Sigmoid colon (tissue), 7 donors: Measurements from ENCODE around the gene NAT9. TPM values are rescaled to one million over a fixed set of nuclear protein-coding genes. Genes with fewer than 3 reads are reported as not detected.

Source experiments
- DNase-seq: peaks from one replicate; pipeline ENCODE4 v3.0.0-alpha.2; 2019
- H3K27ac ChIP-seq, 4 donors: fragments of 200-600 bp; sonication (generic); one replicate each; pipeline ENCODE4 v1.5.1; 2016 to 2019; ENCODE audit warnings: mild to moderate bottlenecking in 1 of 4
- H3K27me3 ChIP-seq, 3 donors: fragments of 200-600 bp; sonication (generic); one replicate each; pipeline ENCODE4 v1.5.1; 2019; ENCODE audit warnings: mild to moderate bottlenecking in 1 of 3
- H3K36me3 ChIP-seq, 4 donors: fragments of 200-600 bp; sonication (generic); one replicate each; pipeline ENCODE4 v1.5.1; 2016 to 2019
- H3K4me1 ChIP-seq, 4 donors: fragments of 200-600 bp; sonication (generic); one replicate each; pipeline ENCODE4 v1.5.1; 2017 to 2019
- H3K4me3 ChIP-seq, 4 donors: fragments of 200-600 bp; sonication (generic); one replicate each; pipeline ENCODE4 v1.5.1; 2017 to 2019; ENCODE audit warnings: mild to moderate bottlenecking in 2 of 4, moderate library complexity in 1 of 4
- H3K9me3 ChIP-seq, 4 donors: fragments of 200-600 bp in 3 of 4; sonication (generic) in 3 of 4; one replicate each; pipeline versions ENCODE4 v1.5.1 to v1.6.1; 2013 to 2019
- CTCF ChIP-seq, 4 experiments: fragments of 450-650 bp in 3 of 4; fragments of 200-600 bp in 1 of 4; IDR thresholded peaks; one replicate each; pipeline ENCODE4 v1.5.1; 2016 to 2019; ENCODE audit warnings: antibody characterized with exemption in 4 of 4, mild to moderate bottlenecking in 3 of 4, moderate library complexity in 2 of 4
- EP300 ChIP-seq, 4 donors: sonication (generic); formaldehyde crosslinking; IDR thresholded peaks; one replicate each; pipeline ENCODE4 v1.6.1; 2017; ENCODE audit warnings: antibody characterized with exemption in 4 of 4
- POLR2A ChIP-seq, 2 donors: fragments of 450-650 bp; IDR thresholded peaks; one replicate each; pipeline ENCODE4 v1.6.1; 2016; ENCODE audit warnings: antibody characterized with exemption in 2 of 2, mild to moderate bottlenecking in 2 of 2, moderate library complexity in 2 of 2
- POLR2AphosphoS5 ChIP-seq, 4 donors: sonication (generic); formaldehyde crosslinking; IDR thresholded peaks; one replicate each; pipeline ENCODE4 v1.6.1; 2017; ENCODE audit warnings: antibody characterized with exemption in 4 of 4
- WGBS, 2 donors: extraction: QIAGEN DNeasy Blood & Tissue Kit; methylation state at CpG; one replicate each; pipeline ENCODE4 v1.1.7; 2013; 5-methylcytosine and 5-hydroxymethylcytosine counted together
- intact Hi-C: fragments of 100-400 bp; cut with DNase I; formaldehyde crosslinking; loops from one replicate; pipeline ENCODE4 v1.15.1; 2023
- polyA plus RNA-seq, 3 donors: library from polyadenylated mRNA; stranded (reverse); fragments of 200-250 nt; gene quantifications; one replicate each; pipeline ENCODE4 v1.2.3, GENCODE V29; 2013
- total RNA-seq, 4 donors: library from RNA; depleted of rRNA; stranded (reverse); fragments of >200 nt; gene quantifications; one replicate each; pipeline ENCODE4 v1.1.0, GENCODE V29; 2016
- donor health status: healthy with polysubstance abuse.
- donor health status: Bipolar disorder and iron deficiency.
- donor health status: healthy.

NAT9 gene
- total and polyA plus RNA-seq, 7 donors: 11.3 to 36.4 (median 16.1) TPM

GRCh38 chr17:74770498-74771318, 5.4 kb downstream of the NAT9 start:
- Histone ChIP-seq H3K4me1 (peaks cover 0 to 29% (median 21%) of the 10 kb centered on the region in 4 donors), H3K36me3 (peaks cover 12 to 35% (median 29%) of the 10 kb centered on the region in 4 donors), H3K27me3 (no peaks in the 10 kb centered on the region), H3K4me3 (no peak overlapping the region), H3K27ac (no peak overlapping the region), H3K9me3 (no peaks in the 10 kb centered on the region)
- DNase-seq: no peak
- TF ChIP-seq POLR2A (IDR thresholded peaks at IDR 0.05) (no peak), CTCF (IDR thresholded peaks at IDR 0.05) (peak; percentile 9 to 70 (median 53)), EP300 (IDR thresholded peaks at IDR 0.05) (no peak), POLR2AphosphoS5 (IDR thresholded peaks at IDR 0.05) (peak in 1 of 4 donors; percentile 16)
- 31 to 57% methylated on average over 16 of the region's 16 CpGs for WGBS, 2 donors
- intact Hi-C loops: loop anchor here (2.0 kb wide), 1 partner anchor 26 kb away; no protein-coding TSS in a partner anchor

- WGBS, 2 donors: 64 to 76% methylated on average over 5 of the region's 5 CpGs
- no peak overlapping the region for H3K4me3 ChIP-seq
- peaks cover 0 to 22% (median 14%) of the 10 kb centered on the region in 4 donors for H3K4me1 ChIP-seq
- intact Hi-C loops: loop anchor here (2.0 kb wide), 1 partner anchor 25 kb away; no protein-coding TSS in a partner anchor
- no peaks in the 10 kb centered on the region for H3K27me3 ChIP-seq
- no peak for DNase-seq
- no peaks in the 10 kb centered on the region for H3K9me3 ChIP-seq
- no peak for TF ChIP-seq EP300 (IDR thresholded peaks at IDR 0.05)
- TF ChIP-seq POLR2A (IDR thresholded peaks at IDR 0.05): no peak
- no peak for TF ChIP-seq CTCF (IDR thresholded peaks at IDR 0.05)
- no peak for TF ChIP-seq POLR2AphosphoS5 (IDR thresholded peaks at IDR 0.05)
- peaks cover 12 to 35% (median 29%) of the 10 kb centered on the region in 4 donors for H3K36me3 ChIP-seq
- H3K27ac ChIP-seq: no peak overlapping the region
These were observed 6.2 kb downstream of the NAT9 start for GRCh38 chr17:74769856-74770497.

- Histone ChIP-seq H3K36me3 (peaks cover 12 to 35% (median 29%) of the 10 kb centered on the region in 4 donors), H3K27me3 (no peaks in the 10 kb centered on the region), H3K27ac (no peak overlapping the region), H3K4me1 (peaks cover 0 to 18% (median 11%) of the 10 kb centered on the region in 4 donors), H3K4me3 (no peak overlapping the region), H3K9me3 (no peaks in the 10 kb centered on the region)
- WGBS, 2 donors: 74 to 75% methylated on average over 6 of the region's 6 CpGs
- TF ChIP-seq POLR2AphosphoS5 (IDR thresholded peaks at IDR 0.05) (no peak), POLR2A (IDR thresholded peaks at IDR 0.05) (no peak), CTCF (IDR thresholded peaks at IDR 0.05) (no peak), EP300 (IDR thresholded peaks at IDR 0.05) (no peak)
- DNase-seq: no peak
- intact Hi-C loops: no loop called here
These were observed 6.8 kb downstream of the NAT9 start for GRCh38 chr17:74769266-74769855.

GRCh38 chr17:74768763-74769114, 7.4 kb downstream of the NAT9 start:
- intact Hi-C loops: no loop called here
- Histone ChIP-seq H3K27ac (no peak overlapping the region), H3K4me1 (peaks cover 0 to 18% (median 11%) of the 10 kb centered on the region in 4 donors), H3K36me3 (peaks cover 12 to 33% (median 29%) of the 10 kb centered on the region in 4 donors), H3K4me3 (no peak overlapping the region), H3K9me3 (no peaks in the 10 kb centered on the region), H3K27me3 (no peaks in the 10 kb centered on the region)
- TF ChIP-seq POLR2A (IDR thresholded peaks at IDR 0.05) (no peak), POLR2AphosphoS5 (IDR thresholded peaks at IDR 0.05) (no peak), EP300 (IDR thresholded peaks at IDR 0.05) (no peak), CTCF (IDR thresholded peaks at IDR 0.05) (no peak)
- WGBS, 2 donors: 89 to 90% methylated on average over 7 of the region's 7 CpGs
- DNase-seq: no peak
